PFSK-1 (cell line): Measurements from ENCODE around the gene SLC1A2.

Experiments
- FOXP2 ChIP-seq: optimal IDR thresholded peaks from 2 replicates; pipeline ENCODE3; 2011; ENCODE audit warnings: borderline replicate concordance, control low read depth, inconsistent platforms; ENCODE audit not compliant: insufficient read depth; ENCODE audit errors: extremely low read length, extremely low read depth
- POLR2AphosphoS5 ChIP-seq: IDR thresholded peaks from 2 replicates; pipeline ENCODE4 v1.6.1; 2012; ENCODE audit warnings: low read depth, mild to moderate bottlenecking, control low read depth, low read length, moderate library complexity
- SIN3A ChIP-seq: IDR thresholded peaks from 2 replicates; pipeline ENCODE4 v1.6.1; 2012; ENCODE audit warnings: mild to moderate bottlenecking, low read length, moderate library complexity, borderline replicate concordance; ENCODE audit not compliant: insufficient read depth
- TAF1 ChIP-seq: IDR thresholded peaks from 2 replicates; pipeline ENCODE4 v1.6.1; 2012; ENCODE audit warnings: low read length, control low read depth, borderline replicate concordance; ENCODE audit not compliant: insufficient read depth

- TF ChIP-seq TAF1 (no peak), SIN3A (no peak), POLR2AphosphoS5 (no peak), FOXP2 (no peak)
These were observed 195.4 kb downstream of the SLC1A2 start for GRCh38 chr11:35223991-35224390.
